IMR-90 (cell line): ENCODE data around the gene PLD5. TPM values are rescaled to one million over a fixed set of nuclear protein-coding genes. Genes with fewer than 3 reads are reported as not detected.

Experiments used
- ATAC-seq: fragments of 200-7000 bp; cut with Tn5 transposase; 2 replicates; pipeline ENCODE4 v1.9.1; 2020; ENCODE audit warnings: low read depth, mild to moderate bottlenecking, moderate library complexity
- BruUV-seq: library from RNA; stranded (reverse); fragments of 400-500 nt; replicated peaks from 2 replicates; lab custom pipeline; 2021; lab: Mats Ljungman, UMichigan
- CTCF ChIA-PET: fragments of 300-600 bp; formaldehyde crosslinking; extraction: SDS; loops from one replicate; lab custom pipeline; 2021; ENCODE audit warnings: antibody characterized with exemption; lab: Yijun Ruan, JAX
- POLR2A ChIA-PET: fragments of 300-600 bp; sonication (Branson Sonifier 250); formaldehyde crosslinking; loops from one replicate; lab custom pipeline; 2022; ENCODE audit warnings: antibody characterized with exemption; ENCODE audit not compliant: unreplicated experiment; lab: Charles Lee
- DNase-seq: peaks from one replicate; pipeline ENCODE4 v3.0.0; 2013
- H2AFZ ChIP-seq: replicated peaks from 2 replicates; pipeline ENCODE3; 2013; ENCODE audit warnings: low read length, mild to moderate bottlenecking; ENCODE audit not compliant: poor library complexity
- H2AK5ac ChIP-seq: 2 replicates; pipeline ENCODE4 v1.6.1; 2013; ENCODE audit warnings: low read depth, low read length, inconsistent platforms
- H2AK9ac ChIP-seq: replicated peaks from 2 replicates; pipeline ENCODE3; 2013; ENCODE audit warnings: mild to moderate bottlenecking, low read depth, low read length, moderate library complexity; ENCODE audit not compliant: poor library complexity
- H2BK120ac ChIP-seq: 2 replicates; pipeline ENCODE4 v1.6.1; 2013; ENCODE audit warnings: low read depth, low read length, inconsistent platforms
- H2BK15ac ChIP-seq: 3 replicates; pipeline ENCODE4 v1.6.1; 2013; ENCODE audit warnings: low read depth, low read length, inconsistent platforms
- H2BK20ac ChIP-seq: 2 replicates; pipeline ENCODE4 v1.6.1; 2013; ENCODE audit warnings: low read depth, mild to moderate bottlenecking, inconsistent platforms, low read length, moderate library complexity
- H2BK5ac ChIP-seq: 2 replicates; pipeline ENCODE4 v1.6.1; 2013; ENCODE audit warnings: mild to moderate bottlenecking, low read depth, low read length, inconsistent platforms; ENCODE audit not compliant: poor library complexity, severe bottlenecking
- H3K14ac ChIP-seq: replicated peaks from 2 replicates; pipeline ENCODE4 v1.6.1; 2013; ENCODE audit warnings: low read depth, low read length, inconsistent platforms
- H3K18ac ChIP-seq: 2 replicates; pipeline ENCODE4 v1.6.1; 2013; ENCODE audit warnings: low read depth, low read length, control low read depth
- H3K23ac ChIP-seq: 2 replicates; pipeline ENCODE4 v1.6.1; 2013; ENCODE audit warnings: low read depth, low read length, inconsistent platforms
- H3K27ac ChIP-seq: 2 replicates; pipeline ENCODE4 v1.5.1; 2013; ENCODE audit warnings: mild to moderate bottlenecking, control low read depth, low read length; ENCODE audit not compliant: insufficient read depth
- H3K27me3 ChIP-seq: 2 replicates; pipeline ENCODE4 v1.6.1; 2013; ENCODE audit warnings: low read length; ENCODE audit not compliant: control insufficient read depth, insufficient read depth
- H3K36me3 ChIP-seq: 2 replicates; pipeline ENCODE4 v1.6.1; 2013; ENCODE audit warnings: low read length, mixed read lengths; ENCODE audit not compliant: control insufficient read depth, insufficient read depth
- H3K4ac ChIP-seq: 2 replicates; pipeline ENCODE4 v1.6.1; 2013; ENCODE audit warnings: low read depth, low read length, inconsistent platforms
- H3K4me1 ChIP-seq: 2 replicates; pipeline ENCODE4 v1.6.1; 2013; ENCODE audit warnings: low read length, mixed read lengths; ENCODE audit not compliant: control insufficient read depth, insufficient read depth
- H3K4me2 ChIP-seq: 2 replicates; pipeline ENCODE4 v1.6.1; 2013; ENCODE audit warnings: low read depth, mild to moderate bottlenecking, control low read depth, low read length, moderate library complexity
- H3K4me3 ChIP-seq: 2 replicates; pipeline ENCODE4 v1.5.1; 2013; ENCODE audit warnings: low read depth, mild to moderate bottlenecking, control low read depth, low read length, moderate library complexity; ENCODE audit not compliant: insufficient read depth
- H3K56ac ChIP-seq: 2 replicates; pipeline ENCODE4 v1.6.1; 2013; ENCODE audit warnings: low read length, inconsistent platforms; ENCODE audit not compliant: insufficient read depth; ENCODE audit errors: extremely low read depth
- H3K79me1 ChIP-seq, 2 experiments: 2 replicates each; pipeline ENCODE4 v1.6.1; 2013; ENCODE audit warnings: low read length in 2 of 2, inconsistent platforms in 1 of 2, low read depth in 1 of 2
- H3K9ac ChIP-seq: 2 replicates; pipeline ENCODE4 v1.6.1; 2013; ENCODE audit warnings: low read depth, low read length, control low read depth
- H3K9me1 ChIP-seq: 2 replicates; pipeline ENCODE4 v1.6.1; 2013; ENCODE audit warnings: low read length, inconsistent platforms; ENCODE audit not compliant: insufficient read depth
- H3K9me3 ChIP-seq: 2 replicates; pipeline ENCODE4 v1.6.1; 2013; ENCODE audit warnings: low read length; ENCODE audit not compliant: control insufficient read depth, insufficient read depth
- H4K20me1 ChIP-seq: 2 replicates; pipeline ENCODE4 v1.6.1; 2013; ENCODE audit warnings: low read length, inconsistent platforms; ENCODE audit not compliant: insufficient read depth
- H4K5ac ChIP-seq: 2 replicates; pipeline ENCODE4 v1.6.1; 2013; ENCODE audit warnings: mild to moderate bottlenecking, low read depth, low read length, control low read depth
- H4K8ac ChIP-seq, 2 experiments: 2 replicates each; pipeline ENCODE4 v1.6.1; 2013; ENCODE audit warnings: low read depth in 2 of 2, low read length in 2 of 2, control low read depth in 1 of 2, inconsistent platforms in 1 of 2
- H4K91ac ChIP-seq: 2 replicates; pipeline ENCODE4 v1.6.1; 2013; ENCODE audit warnings: low read depth, low read length, inconsistent platforms; ENCODE audit not compliant: insufficient read depth
- BHLHE40 ChIP-seq: fragments of 150-350 bp; IDR thresholded peaks from 2 replicates; pipeline ENCODE4 v1.6.1; 2016; ENCODE audit warnings: mild to moderate bottlenecking, low read depth, low read length
- CEBPB ChIP-seq: IDR thresholded peaks from 2 replicates; pipeline ENCODE4 v1.6.1; 2012; ENCODE audit warnings: low read depth, low read length, improper control_type of control experiment
- CHD1 ChIP-seq: IDR thresholded peaks from 2 replicates; pipeline ENCODE4 v1.6.1; 2012; ENCODE audit warnings: low read depth, low read length, improper control_type of control experiment
- FOS ChIP-seq: fragments of 150-350 bp; IDR thresholded peaks from 2 replicates; pipeline ENCODE4 v1.6.1; 2016; ENCODE audit warnings: low read depth, low read length
- MAFK ChIP-seq: IDR thresholded peaks from 2 replicates; pipeline ENCODE4 v1.6.1; 2012; ENCODE audit warnings: low read depth, low read length, improper control_type of control experiment
- MAZ ChIP-seq: IDR thresholded peaks from 2 replicates; pipeline ENCODE4 v1.6.1; 2012; ENCODE audit warnings: low read depth, mild to moderate bottlenecking, low read length, improper control_type of control experiment, moderate library complexity, borderline replicate concordance
- NFE2L2 ChIP-seq: fragments of 150-350 bp; IDR thresholded peaks from 2 replicates; pipeline ENCODE4 v1.6.1; 2016; ENCODE audit warnings: low read depth, mild to moderate bottlenecking, low read length
- POLR2A ChIP-seq: IDR thresholded peaks from 2 replicates; pipeline ENCODE4 v1.6.1; 2012; ENCODE audit warnings: mild to moderate bottlenecking, low read depth, low read length
- RAD21 ChIP-seq: IDR thresholded peaks from 2 replicates; pipeline ENCODE4 v1.6.1; 2012; ENCODE audit warnings: low read length, improper control_type of control experiment
- RCOR1 ChIP-seq: IDR thresholded peaks from 2 replicates; pipeline ENCODE4 v1.6.1; 2012; ENCODE audit warnings: mild to moderate bottlenecking, low read length, improper control_type of control experiment; ENCODE audit not compliant: insufficient replicate concordance
- RFX5 ChIP-seq: IDR thresholded peaks from 2 replicates; pipeline ENCODE4 v1.8.0; 2012; ENCODE audit warnings: low read depth, mild to moderate bottlenecking, low read length, moderate library complexity
- SMC3 ChIP-seq: fragments of 150-350 bp; IDR thresholded peaks from 2 replicates; pipeline ENCODE4 v1.6.1; 2016; ENCODE audit warnings: low read depth, mild to moderate bottlenecking, antibody characterized with exemption, low read length, moderate library complexity
- USF2 ChIP-seq: fragments of 150-350 bp; IDR thresholded peaks from 2 replicates; pipeline ENCODE4 v1.6.1; 2017; ENCODE audit warnings: mild to moderate bottlenecking, antibody characterized with exemption, low read length, low read depth
- WGBS, 2 experiments: methylation state at CpG; one replicate each; pipeline versions ENCODE4 v1.1.5 to v1.1.7; 2013; ENCODE audit warnings: missing lambda C conversion rate in 2 of 2; ENCODE audit not compliant: insufficient read length in 1 of 2; ENCODE audit errors: extremely low coverage in 2 of 2; 5-methylcytosine and 5-hydroxymethylcytosine counted together
- dilution Hi-C: fragments of 300-500 bp; cut with HindIII; formaldehyde crosslinking; loops from one replicate; pipeline ENCODE4 v1.14.3; 2018; ENCODE audit warnings: low sequenced_read_pairs; ENCODE audit not compliant: unreplicated experiment
- in situ Hi-C: fragments of 300-500 bp; cut with MboI; formaldehyde crosslinking; loops from 3 replicates; pipeline ENCODE4 v1.14.3; 2019; ENCODE audit warnings: low sequenced_read_pairs, inconsistent platforms, mixed read lengths
- intact Hi-C: fragments of 100-400 bp; cut with micrococcal nuclease; formaldehyde crosslinking; loops from 2 replicates; pipeline ENCODE4 v1.10.0; 2022
- polyA plus RNA-seq, 3 experiments: library from polyadenylated mRNA; depleted of rRNA; stranded (reverse); fragments of >200 nt; gene quantifications; 2 replicates each; pipeline ENCODE4 v1.2.3, GENCODE V29; 2012; ENCODE audit warnings: low replicate concordance in 1 of 3
- total RNA-seq: library from RNA; depleted of rRNA; stranded (reverse); fragments of >200 nt; gene quantifications from 2 replicates; pipeline ENCODE4 v1.2.3, GENCODE V29; 2012
- TF ChIP-seq, protein P1 (sequence below): fragments of 150-350 bp; IDR thresholded peaks from 2 replicates; pipeline ENCODE4 v1.6.1; 2016; ENCODE audit warnings: low read depth, mild to moderate bottlenecking, low read length, moderate library complexity, borderline replicate concordance
- TF ChIP-seq, protein P2 (sequence below): conservative IDR thresholded peaks from 2 replicates; pipeline ENCODE4 v1.5.1; 2012; ENCODE audit warnings: mild to moderate bottlenecking, low read depth, low read length, improper control_type of control experiment

The PLD5 gene
- total and polyA plus RNA-seq, 2 of the 4 experiments (the other 2 are of a cell fraction), result not detected

DNA sequence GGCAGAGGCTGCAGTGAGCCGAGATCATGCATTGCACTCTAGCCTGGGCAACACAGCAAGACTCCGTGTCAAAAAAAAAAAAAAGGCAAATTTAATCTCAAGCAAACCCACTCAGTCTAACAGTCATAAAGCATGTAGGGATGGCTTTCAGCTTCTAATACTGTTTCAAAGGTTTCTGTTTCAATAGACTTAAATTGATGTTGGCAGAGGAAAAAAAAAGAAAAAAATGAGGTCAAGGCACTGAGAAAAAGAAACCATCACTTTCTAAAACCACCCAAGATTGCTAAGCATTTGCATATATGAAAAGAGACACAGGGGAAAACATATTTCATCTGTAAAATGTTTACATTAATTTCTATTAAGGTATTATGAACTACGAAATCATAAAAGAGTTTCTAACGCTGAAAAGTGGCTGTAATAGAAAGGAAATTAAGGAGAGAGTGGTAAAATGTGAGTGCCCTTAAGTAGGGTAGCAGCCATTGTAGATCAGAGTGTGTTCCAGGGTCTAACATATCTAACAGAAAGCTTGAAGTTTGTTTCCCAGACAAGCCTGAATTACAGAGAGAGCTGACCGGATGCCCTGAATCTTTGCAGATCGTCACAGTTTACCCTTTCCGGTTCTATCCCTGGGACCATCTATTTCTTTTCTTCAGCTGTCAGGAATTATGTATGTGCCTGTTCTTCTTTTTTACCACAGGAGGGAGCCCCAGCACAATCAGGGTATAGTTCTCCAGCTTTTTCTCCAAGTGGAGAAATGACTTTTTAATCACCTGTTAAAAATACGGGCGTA is 70.0 kb downstream of the PLD5 start:
- ChIA-PET POLR2A (no interaction called here), CTCF (no interaction called here)
- Histone ChIP-seq H2BK20ac (no peak overlapping the region), H3K4me3 (0 out of 2 replicates have a peak overlapping the region, but pooled peaks have one; percentile 19), H4K8ac (no peak overlapping the region), H4K5ac (no peak overlapping the region), H4K91ac (no peak overlapping the region), H2AK5ac (no peak overlapping the region), H3K79me1 (no peaks in the 10 kb centered on the region), H3K27me3 (no peaks in the 10 kb centered on the region), H3K4me2 (peak overlapping the region; percentile 51; the same call in 1 of the 2 replicates), H2AFZ (no peak overlapping the region), H4K20me1 (no peaks in the 10 kb centered on the region), H3K4me1 (no peaks in the 10 kb centered on the region), H3K18ac (no peak overlapping the region), H3K9me3 (peaks cover 9% of the 10 kb centered on the region; the same call in 1 of the 2 replicates), H3K9me1 (no peaks in the 10 kb centered on the region), H3K56ac (no peak overlapping the region), H2BK5ac (no peak overlapping the region), H3K27ac (no peak overlapping the region), H3K14ac (no peak overlapping the region), H2AK9ac (no peak overlapping the region), H3K4ac (no peak overlapping the region), H3K36me3 (no peaks in the 10 kb centered on the region), H2BK15ac (no peak overlapping the region), H3K9ac (no peak overlapping the region), H3K23ac (no peak overlapping the region), H2BK120ac (no peak overlapping the region)
- ATAC-seq (peak; percentile 68; the same call in 1 of the 2 replicates), DNase-seq (peak; percentile 7)
- no CpG with 5 or more reads among the region's 9 CpGs for WGBS, 2 experiments
- intact Hi-C loops, result loop anchor here (1.0 kb wide), 1 partner anchor 871 kb away; no protein-coding TSS in a partner anchor
- dilution Hi-C loops, result no loop called here
- no TSS peak for BruUV-seq
- in situ Hi-C loops, result loop anchor here (25.0 kb wide), 1 partner anchor 858 kb away; no protein-coding TSS in a partner anchor
- TF ChIP-seq BHLHE40, result no peak
- no peak for TF ChIP-seq RFX5
- TF ChIP-seq CEBPB, result no peak
- TF ChIP-seq MAZ, result no peak
- no peak for TF ChIP-seq POLR2A
- peak; percentile 46 for TF ChIP-seq SMC3
- TF ChIP-seq FOS, result no peak
- TF ChIP-seq RCOR1, result no peak
- no peak for TF ChIP-seq NFE2L2
- TF ChIP-seq, protein P1, sequence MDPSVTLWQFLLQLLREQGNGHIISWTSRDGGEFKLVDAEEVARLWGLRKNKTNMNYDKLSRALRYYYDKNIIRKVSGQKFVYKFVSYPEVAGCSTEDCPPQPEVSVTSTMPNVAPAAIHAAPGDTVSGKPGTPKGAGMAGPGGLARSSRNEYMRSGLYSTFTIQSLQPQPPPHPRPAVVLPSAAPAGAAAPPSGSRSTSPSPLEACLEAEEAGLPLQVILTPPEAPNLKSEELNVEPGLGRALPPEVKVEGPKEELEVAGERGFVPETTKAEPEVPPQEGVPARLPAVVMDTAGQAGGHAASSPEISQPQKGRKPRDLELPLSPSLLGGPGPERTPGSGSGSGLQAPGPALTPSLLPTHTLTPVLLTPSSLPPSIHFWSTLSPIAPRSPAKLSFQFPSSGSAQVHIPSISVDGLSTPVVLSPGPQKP, result no peak
- TF ChIP-seq USF2, result no peak
- no peak for TF ChIP-seq CHD1
- TF ChIP-seq, protein P2, sequence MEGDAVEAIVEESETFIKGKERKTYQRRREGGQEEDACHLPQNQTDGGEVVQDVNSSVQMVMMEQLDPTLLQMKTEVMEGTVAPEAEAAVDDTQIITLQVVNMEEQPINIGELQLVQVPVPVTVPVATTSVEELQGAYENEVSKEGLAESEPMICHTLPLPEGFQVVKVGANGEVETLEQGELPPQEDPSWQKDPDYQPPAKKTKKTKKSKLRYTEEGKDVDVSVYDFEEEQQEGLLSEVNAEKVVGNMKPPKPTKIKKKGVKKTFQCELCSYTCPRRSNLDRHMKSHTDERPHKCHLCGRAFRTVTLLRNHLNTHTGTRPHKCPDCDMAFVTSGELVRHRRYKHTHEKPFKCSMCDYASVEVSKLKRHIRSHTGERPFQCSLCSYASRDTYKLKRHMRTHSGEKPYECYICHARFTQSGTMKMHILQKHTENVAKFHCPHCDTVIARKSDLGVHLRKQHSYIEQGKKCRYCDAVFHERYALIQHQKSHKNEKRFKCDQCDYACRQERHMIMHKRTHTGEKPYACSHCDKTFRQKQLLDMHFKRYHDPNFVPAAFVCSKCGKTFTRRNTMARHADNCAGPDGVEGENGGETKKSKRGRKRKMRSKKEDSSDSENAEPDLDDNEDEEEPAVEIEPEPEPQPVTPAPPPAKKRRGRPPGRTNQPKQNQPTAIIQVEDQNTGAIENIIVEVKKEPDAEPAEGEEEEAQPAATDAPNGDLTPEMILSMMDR, result peak; percentile 57
- peak; percentile 56 for TF ChIP-seq RAD21
- TF ChIP-seq MAFK, result no peak
